8988T (cell line): Measurements from ENCODE around the gene ING4.

ENCODE experiments used
- DNase-seq: peaks from one replicate; pipeline ENCODE4 v3.0.0; 2011

ING4 gene

GRCh38 chr12:6685814-6686213, 22.9 kb upstream of the ING4 start:
- no peak for DNase-seq

DNA sequence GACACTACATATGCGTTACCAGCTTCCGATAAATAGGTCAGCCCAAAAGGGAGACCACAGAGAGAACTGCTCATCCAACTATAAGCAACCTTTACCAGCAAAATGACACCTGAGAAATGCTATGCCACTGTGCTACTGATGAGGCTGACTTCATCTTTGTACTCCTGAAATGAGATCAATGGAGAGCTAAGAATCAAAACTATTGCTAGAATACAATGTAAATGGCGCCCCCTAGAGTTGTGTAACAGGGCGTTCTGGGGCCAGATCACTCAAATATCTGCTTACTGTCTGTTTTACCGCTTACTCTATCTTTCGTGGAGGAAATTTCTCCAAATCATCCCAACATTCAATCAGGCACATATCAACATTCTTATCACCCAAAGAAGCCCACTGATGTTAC, 21.7 kb upstream of the ING4 start:
- no peak for DNase-seq

- DNase-seq = no peak
These were observed 14.0 kb upstream of the ING4 start for GRCh38 chr12:6676962-6677361.

GRCh38 chr12:6672143-6672542, 9.2 kb upstream of the ING4 start:
- DNase-seq = no peak

GRCh38 chr12:6667559-6668210, 4.8 kb upstream of the ING4 start:
- DNase-seq = no peak

DNA sequence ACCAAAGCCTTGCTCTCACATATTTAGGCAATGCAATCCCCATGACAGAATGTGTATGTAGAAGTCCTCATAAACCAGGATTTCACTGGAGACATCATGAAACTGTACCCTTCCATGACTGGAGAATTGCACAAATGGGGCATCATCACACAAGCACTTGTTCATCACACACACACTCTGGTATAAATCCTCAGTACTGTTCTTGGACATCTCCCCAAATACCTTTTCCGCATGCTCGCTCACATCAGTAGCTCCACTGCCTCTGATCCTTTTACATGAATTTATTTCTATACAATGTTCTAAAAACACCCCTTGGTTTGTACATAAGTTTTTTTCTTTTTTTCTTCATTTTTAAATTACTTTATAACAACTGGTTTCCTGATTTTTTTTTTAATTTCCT, 3.3 kb upstream of the ING4 start:
- DNase-seq = no peak

DNA sequence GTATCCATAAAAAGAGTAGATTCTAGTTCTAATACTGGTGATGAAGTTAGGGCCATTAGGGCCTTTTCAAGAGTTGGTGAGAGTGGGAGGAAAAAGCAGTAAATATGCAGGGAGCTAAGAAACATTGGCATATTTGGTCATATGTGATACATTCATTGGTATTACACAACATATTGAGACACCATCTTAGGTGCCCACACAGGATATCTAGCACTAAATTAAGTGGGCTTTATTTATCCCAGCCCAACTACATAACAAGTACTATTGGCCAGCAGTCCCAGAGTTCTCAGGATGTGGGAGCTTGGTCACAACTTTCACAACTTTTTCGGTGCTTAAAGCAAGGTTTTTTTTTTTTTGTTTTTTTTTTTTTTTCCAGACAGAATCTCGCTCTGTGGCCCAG, 2.0 kb upstream of the ING4 start:
- DNase-seq = no peak

DNA sequence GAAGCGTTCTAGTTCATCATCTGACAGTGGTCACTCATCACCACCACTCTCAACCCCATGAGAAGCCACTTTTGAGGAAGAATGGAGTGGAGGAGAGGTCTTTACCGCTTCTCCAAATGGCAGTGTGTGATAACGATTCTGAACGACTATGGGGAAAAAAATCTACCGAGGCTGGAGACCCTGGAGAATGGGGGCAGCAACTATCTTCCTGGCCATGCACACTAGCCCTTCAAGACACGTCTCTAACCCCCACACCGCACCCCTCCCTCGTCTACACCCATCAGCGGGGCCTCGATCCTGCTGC, 365 bp downstream of the ING4 start:
- DNase-seq = no peak

DNA sequence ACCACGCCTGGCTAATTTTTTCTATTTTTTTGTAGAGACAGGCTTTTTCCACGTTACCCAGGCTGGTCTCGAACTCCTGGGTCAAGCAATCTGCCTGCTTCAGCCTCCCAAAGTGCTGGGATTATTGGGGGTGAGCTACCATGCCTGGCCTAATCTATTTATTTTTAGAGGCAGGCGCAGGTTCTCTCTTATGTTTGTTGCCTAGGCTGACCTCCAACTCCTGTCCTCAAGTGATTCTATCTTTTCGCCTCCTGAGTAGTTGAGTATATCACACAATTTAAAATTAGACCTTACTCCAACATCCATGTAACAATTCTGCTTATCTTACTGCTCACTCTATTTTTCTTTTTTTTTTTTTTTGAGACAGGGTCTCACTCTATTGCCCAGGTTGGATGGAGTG, 8.9 kb downstream of the ING4 start:
- no peak for DNase-seq

DNA sequence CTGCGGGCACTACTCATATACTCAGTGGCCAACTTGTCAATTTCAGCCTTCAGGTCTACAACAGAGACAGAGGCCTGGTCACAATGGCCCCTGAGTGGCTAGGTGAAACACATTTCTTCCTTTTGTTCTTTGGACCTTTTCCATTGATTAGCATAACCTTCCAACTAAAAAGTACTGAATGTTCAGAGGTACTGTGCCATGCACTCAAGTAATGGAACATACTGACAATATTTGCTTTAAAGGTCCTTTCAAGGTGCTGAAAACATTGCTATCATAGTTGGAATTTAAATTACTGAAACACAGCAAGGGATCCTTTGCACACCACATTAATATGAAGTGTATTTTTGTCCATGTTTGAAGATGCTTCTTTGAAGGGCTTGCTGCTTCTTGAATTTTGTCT, 9.6 kb downstream of the ING4 start:
- no peak for DNase-seq

DNA sequence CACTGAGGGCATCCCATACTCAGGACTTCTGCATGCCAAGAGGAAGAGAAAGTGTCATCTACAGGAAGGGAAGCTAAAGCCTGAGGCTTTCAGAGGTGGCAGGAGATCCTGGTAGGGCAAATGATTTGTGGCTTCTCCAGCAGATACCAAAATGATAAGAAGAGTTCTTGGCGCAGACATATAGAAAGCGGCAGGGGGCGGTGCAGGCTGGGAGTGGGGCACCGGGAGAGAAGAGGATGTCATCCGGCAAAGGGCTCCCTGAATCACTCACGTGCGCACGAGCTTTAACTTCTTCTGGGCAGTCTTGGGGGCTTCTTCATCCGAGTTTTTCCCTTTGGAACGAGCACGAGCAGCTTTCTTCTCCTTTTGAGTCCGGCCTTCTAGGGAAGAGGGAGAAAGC, 10.5 kb downstream of the ING4 start:
- DNase-seq = no peak

DNA sequence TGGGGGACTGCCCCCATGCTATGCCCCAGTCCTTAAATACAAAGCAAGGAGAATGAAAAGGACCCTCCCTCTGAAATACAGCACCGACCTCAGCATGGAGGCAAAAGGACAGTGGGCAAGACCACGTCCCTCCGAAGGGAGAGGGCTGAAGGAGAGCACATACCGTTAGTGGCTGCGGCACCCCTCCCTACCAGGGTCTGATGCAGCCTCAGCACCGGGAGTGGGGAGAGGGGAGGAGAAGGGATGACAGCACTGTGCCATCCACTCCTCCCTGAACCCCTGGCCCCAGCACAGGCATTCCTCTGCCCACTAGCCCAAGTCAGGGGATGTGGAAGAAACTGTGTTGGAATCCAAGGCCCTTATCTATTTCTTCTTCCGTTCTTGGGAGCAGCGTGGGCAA, 12.1 kb downstream of the ING4 start:
- no peak for DNase-seq

- DNase-seq = no peak
These were observed 15.8 kb downstream of the ING4 start, which contains the start of gene ACRBP for GRCh38 chr12:6647083-6647604. ACRBP (minus strand) TSS chr12:6647432; CDS start chr12:6647366, 66 bp downstream.

DNA sequence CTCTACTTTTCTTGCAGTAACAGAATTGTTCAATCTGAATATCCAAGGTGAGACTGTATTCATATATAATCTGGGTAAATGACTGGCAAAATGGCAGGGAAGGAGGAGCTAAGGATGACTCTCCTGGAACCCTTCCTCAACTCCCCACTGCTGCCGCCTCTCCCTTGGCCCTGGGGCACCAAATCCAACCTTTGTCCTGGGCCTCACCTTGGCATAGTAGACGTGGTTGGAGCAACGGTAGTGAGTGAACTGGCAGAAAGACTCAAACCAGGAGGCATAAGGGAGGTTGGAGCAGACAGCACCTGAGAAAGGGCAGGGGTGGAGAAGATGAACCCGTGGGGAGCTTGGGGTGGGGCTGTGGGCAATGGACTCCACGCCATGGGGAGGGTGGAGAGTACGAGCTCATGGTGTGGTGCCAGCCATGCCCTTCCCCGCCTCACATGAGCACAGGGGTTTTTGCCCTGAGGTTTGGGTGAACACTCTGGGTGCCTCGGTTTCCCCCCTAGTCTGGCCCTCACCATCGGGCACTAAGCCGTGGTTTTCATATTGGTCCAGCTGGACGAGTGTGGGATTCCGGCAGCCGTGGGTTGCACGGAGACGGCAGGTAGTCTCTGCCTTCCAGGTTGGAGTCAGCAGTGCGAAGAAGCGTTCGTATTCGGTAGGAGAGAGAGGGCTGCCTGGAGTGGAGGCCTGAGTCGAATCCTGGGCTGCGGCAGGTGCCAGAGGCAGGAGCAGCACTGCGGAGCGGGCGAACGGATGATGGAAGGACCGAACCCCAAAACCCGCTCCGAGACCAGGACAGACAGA, 16.4 kb downstream of the ING4 start:
- DNase-seq = no peak

- DNase-seq = peak; percentile 42
These were observed 18.0 kb downstream of the ING4 start for GRCh38 chr12:6644903-6645302.

- DNase-seq = no peak
These were observed 18.7 kb downstream of the ING4 start for GRCh38 chr12:6644257-6644596.

- no peak for DNase-seq
These were observed 19.2 kb downstream of the ING4 start for GRCh38 chr12:6643569-6644256.

GRCh38 chr12:6641131-6641530, 21.8 kb downstream of the ING4 start:
- DNase-seq = no peak

- DNase-seq = no peak
These were observed 22.4 kb downstream of the ING4 start for GRCh38 chr12:6640497-6640896.

- no peak for DNase-seq
These were observed 23.6 kb downstream of the ING4 start for GRCh38 chr12:6639151-6639801.

GRCh38 chr12:6638305-6638704, 24.6 kb downstream of the ING4 start:
- no peak for DNase-seq

DNA sequence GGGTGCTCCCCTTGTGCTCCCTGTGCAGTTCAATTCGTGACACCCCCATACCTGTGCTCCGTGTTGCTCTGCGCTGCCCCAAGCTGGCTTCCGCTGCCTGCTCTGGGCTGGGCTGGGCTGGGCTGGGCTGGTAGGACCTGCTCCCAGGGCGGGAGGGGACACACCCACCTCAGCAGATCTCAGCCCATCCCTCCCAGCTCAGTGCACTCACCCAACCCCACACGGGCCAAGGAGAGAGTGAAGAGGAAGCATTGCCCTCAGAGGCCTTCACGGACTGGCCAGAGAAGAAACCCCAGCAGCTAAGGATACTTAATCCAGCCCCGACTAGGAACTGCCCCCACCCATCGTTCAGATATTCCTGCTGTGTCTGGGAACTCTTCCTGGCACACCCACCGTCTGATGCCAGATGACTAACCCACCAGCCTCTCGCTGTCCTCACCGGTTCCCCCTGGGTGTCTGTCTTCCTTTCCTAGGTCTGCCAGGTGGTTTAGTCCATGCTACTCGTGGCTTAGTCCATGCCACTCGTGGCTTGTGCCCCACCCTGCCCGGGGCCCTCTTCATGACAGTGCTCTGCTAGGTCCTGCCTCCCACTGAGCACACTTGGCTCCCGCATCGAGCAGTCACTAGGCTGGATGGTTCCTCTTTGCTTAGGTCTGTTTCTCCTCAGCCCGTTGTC, 26.9 kb downstream of the ING4 start, which contains the start of gene LPAR5:
TSS of gene LPAR5 (minus strand) at position 104 of the 676 bp plus-strand sequence. CDS start 14,711 bp downstream, outside the sequence.
- peak; percentile 40 for DNase-seq

DNA sequence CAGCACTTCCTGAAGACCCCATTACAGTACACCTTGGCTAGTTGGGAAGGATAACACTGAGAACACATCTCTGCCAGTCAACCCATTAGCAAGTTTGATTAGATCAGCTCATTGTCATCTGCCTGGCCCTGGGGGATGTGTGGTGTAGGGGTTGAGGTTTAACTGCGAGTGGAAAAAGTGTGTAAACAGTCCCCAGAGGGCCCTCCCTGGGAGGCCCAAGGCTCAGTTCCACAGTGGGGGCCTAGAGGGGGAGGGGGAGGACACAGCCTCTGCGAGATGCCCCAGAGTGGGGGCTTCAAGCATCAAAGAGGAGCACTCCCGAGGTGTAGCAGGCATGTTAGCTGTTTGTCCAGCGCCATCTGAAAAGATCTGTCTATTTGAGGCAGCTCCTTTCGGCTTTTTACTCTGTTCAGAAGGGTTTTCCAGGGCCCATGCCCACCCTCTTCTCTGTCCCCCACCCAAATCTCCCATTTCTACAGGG, 27.5 kb downstream of the ING4 start:
- DNase-seq = no peak
